Ovary (tissue), 3 donors: Measurements from ENCODE around the gene STPG4.

Experiments used
- CTCF ChIP-seq, 3 donors: fragments of 450-650 bp in 2 of 3; fragments of 200-600 bp in 1 of 3; IDR thresholded peaks; one replicate each; pipeline versions ENCODE4 v1.5.1 to v1.8.0; 2016 to 2022; ENCODE audit warnings: antibody characterized with exemption in 3 of 3, mild to moderate bottlenecking in 1 of 3
- POLR2A ChIP-seq: fragments of 450-650 bp; IDR thresholded peaks from one replicate; pipeline ENCODE4 v1.6.1; 2017; ENCODE audit warnings: antibody characterized with exemption, mild to moderate bottlenecking, moderate library complexity
- donor health status: DM: no; HTN: no; CAD: no.

- TF ChIP-seq CTCF (IDR thresholded peaks at IDR 0.05) (no peak), POLR2A (no peak)
Observed at GRCh38 chr2:47080888-47081301, 74.2 kb downstream of the STPG4 start.
